HepG2 (cell line): ENCODE measurements around the gene JTB. TPM values are rescaled to one million over a fixed set of nuclear protein-coding genes. Genes with fewer than 3 reads are reported as not detected.
A peak's percentile ranks its signal among the peaks of the same experiment; 100 is the strongest.

ENCODE experiments used
- DZIP1 ChIP-seq: sonication (generic); formaldehyde crosslinking; IDR thresholded peaks from 2 replicates; pipeline ENCODE4 v1.5.0; 2020; ENCODE audit warnings: mild to moderate bottlenecking, missing genetic modification reagents
- HNRNPUL1 ChIP-seq: fragments of 200-400 bp; formaldehyde crosslinking; IDR thresholded peaks from 2 replicates; pipeline ENCODE4 v1.6.1; 2017; ENCODE audit warnings: low read depth, mild to moderate bottlenecking, low read length, moderate library complexity
- KDM5B ChIP-seq: sonication (generic); formaldehyde crosslinking; IDR thresholded peaks from 2 replicates; pipeline ENCODE4 v1.4.0; 2020; ENCODE audit warnings: missing genetic modification reagents, mild to moderate bottlenecking, borderline replicate concordance
- MTF2 ChIP-seq: sonication (generic); formaldehyde crosslinking; IDR thresholded peaks from 2 replicates; pipeline ENCODE4 v1.5.0; 2020; ENCODE audit warnings: missing genetic modification reagents, borderline replicate concordance
- PREB ChIP-seq: sonication (generic); formaldehyde crosslinking; IDR thresholded peaks from 2 replicates; pipeline ENCODE4 v1.4.0; 2020; ENCODE audit warnings: missing genetic modification reagents
- RBFOX2 ChIP-seq: fragments of 200-400 bp; formaldehyde crosslinking; IDR thresholded peaks from 2 replicates; pipeline ENCODE4 v1.6.1; 2017; ENCODE audit warnings: low read depth, mild to moderate bottlenecking, low read length
- SKI ChIP-seq: fragments of 450-650 bp; IDR thresholded peaks from one replicate; pipeline ENCODE4 v1.6.1; 2018; ENCODE audit warnings: mild to moderate bottlenecking; ENCODE audit not compliant: partially characterized antibody
- SNRNP70 ChIP-seq: fragments of 200-400 bp; formaldehyde crosslinking; IDR thresholded peaks from 2 replicates; pipeline ENCODE4 v1.6.1; 2017; ENCODE audit warnings: mild to moderate bottlenecking, low read depth, low read length, moderate library complexity
- THAP11 ChIP-seq: IDR thresholded peaks from 2 replicates; pipeline ENCODE4 v1.6.1; 2016; ENCODE audit warnings: missing biosample characterization, missing genetic modification reagents
- TRIM24 ChIP-seq: sonication (generic); formaldehyde crosslinking; IDR thresholded peaks from 2 replicates; pipeline ENCODE4 v1.8.0; 2022; ENCODE audit warnings: mild to moderate bottlenecking, missing genetic modification reagents
- U2AF1 ChIP-seq: fragments of 200-400 bp; formaldehyde crosslinking; optimal IDR thresholded peaks from 2 replicates; pipeline ENCODE3; 2017; ENCODE audit warnings: mild to moderate bottlenecking, low read depth, low read length
- ZFP82 ChIP-seq: sonication (generic); formaldehyde crosslinking; IDR thresholded peaks from 2 replicates; pipeline ENCODE4 v1.5.1; 2020; ENCODE audit warnings: mild to moderate bottlenecking, missing genetic modification reagents, borderline replicate concordance
- ZNF264 ChIP-seq: sonication (generic); formaldehyde crosslinking; IDR thresholded peaks from 2 replicates; pipeline ENCODE4 v1.4.0; 2020; ENCODE audit warnings: missing genetic modification reagents
- ZNF567 ChIP-seq: sonication (generic); formaldehyde crosslinking; IDR thresholded peaks from 2 replicates; pipeline ENCODE4 v1.8.1; 2023; ENCODE audit warnings: mild to moderate bottlenecking, missing genetic modification reagents, borderline replicate concordance
- ZNF784 ChIP-seq: sonication (generic); formaldehyde crosslinking; IDR thresholded peaks from 2 replicates; pipeline ENCODE4 v1.5.1; 2020; ENCODE audit warnings: missing genetic modification reagents, mild to moderate bottlenecking, borderline replicate concordance
- polyA plus RNA-seq, 8 experiments: library from polyadenylated mRNA; depleted of rRNA in 3 of 8; stranded (reverse) in 7 of 8; unstranded in 1 of 8; fragments of >200 nt; fragmentation: Illumina TruSeq in 4 of 8; extraction: Trizol in 4 of 8; gene quantifications; 2 replicates each; pipeline versions ENCODE4 v1.2.1 to v1.2.3, GENCODE V29; 2011 to 2016; ENCODE audit warnings: low read depth in 4 of 8, missing spikeins in 1 of 8, mixed read lengths in 1 of 8; ENCODE audit not compliant: insufficient read depth in 1 of 8
- total RNA-seq, 5 experiments: library from RNA; depleted of rRNA; stranded (reverse); fragments of >200 nt; fragmentation: Illumina TruSeq; extraction: Trizol; gene quantifications; 2 replicates each; pipeline ENCODE4 v1.2.3, GENCODE V29; 2016; ENCODE audit warnings: low read depth in 1 of 5
- TF ChIP-seq, protein P1 (sequence below): sonication (generic); formaldehyde crosslinking; IDR thresholded peaks from 2 replicates; pipeline ENCODE4 v1.4.0; 2020; ENCODE audit warnings: missing genetic modification reagents
- TF ChIP-seq, protein P2 (sequence below): sonication (generic); formaldehyde crosslinking; IDR thresholded peaks from 2 replicates; pipeline ENCODE4 v1.8.0; 2023; ENCODE audit warnings: mild to moderate bottlenecking, missing genetic modification reagents
- TF ChIP-seq, protein P3 (sequence below): sonication (generic); formaldehyde crosslinking; IDR thresholded peaks from 2 replicates; pipeline ENCODE4 v1.4.0; 2020; ENCODE audit warnings: low read depth, mild to moderate bottlenecking, missing genetic modification reagents

The JTB gene
- total and polyA plus RNA-seq, 2 of the 13 experiments (the other 11 are each of a cell fraction or from before 2014, with no cell fraction given) = 96.7 to 99.2 TPM

GRCh38 chr1:153946622-153947241 is 30.7 kb downstream of the JTB start, which contains the start of gene DENND4B (continued):
- TF ChIP-seq THAP11 (CRISPR knock-in tag) (peak; percentile 87), RBFOX2 (no peak; the same call in 1 of the 2 replicates), U2AF1 (no peak), ZNF567 (CRISPR knock-in tag) (no peak), SKI (peak; percentile 83), HNRNPUL1 (no peak), SNRNP70 (no peak), MTF2 (no peak), TRIM24 (CRISPR knock-in tag) (no peak), PREB (no peak), KDM5B (CRISPR knock-in tag) (no peak), DZIP1 (CRISPR knock-in tag) (no peak), ZNF264 (CRISPR knock-in tag) (no peak), ZNF784 (CRISPR knock-in tag) (no peak), ZFP82 (CRISPR knock-in tag) (no peak)
- TF ChIP-seq, protein P1, sequence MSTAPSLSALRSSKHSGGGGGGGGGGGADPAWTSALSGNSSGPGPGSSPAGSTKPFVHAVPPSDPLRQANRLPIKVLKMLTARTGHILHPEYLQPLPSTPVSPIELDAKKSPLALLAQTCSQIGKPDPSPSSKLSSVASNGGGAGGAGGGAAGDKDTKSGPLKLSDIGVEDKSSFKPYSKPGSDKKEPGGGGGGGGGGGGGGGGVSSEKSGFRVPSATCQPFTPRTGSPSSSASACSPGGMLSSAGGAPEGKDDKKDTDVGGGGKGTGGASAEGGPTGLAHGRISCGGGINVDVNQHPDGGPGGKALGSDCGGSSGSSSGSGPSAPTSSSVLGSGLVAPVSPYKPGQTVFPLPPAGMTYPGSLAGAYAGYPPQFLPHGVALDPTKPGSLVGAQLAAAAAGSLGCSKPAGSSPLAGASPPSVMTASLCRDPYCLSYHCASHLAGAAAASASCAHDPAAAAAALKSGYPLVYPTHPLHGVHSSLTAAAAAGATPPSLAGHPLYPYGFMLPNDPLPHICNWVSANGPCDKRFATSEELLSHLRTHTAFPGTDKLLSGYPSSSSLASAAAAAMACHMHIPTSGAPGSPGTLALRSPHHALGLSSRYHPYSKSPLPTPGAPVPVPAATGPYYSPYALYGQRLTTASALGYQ (CRISPR knock-in tag) = peak; percentile 42; the same call in 1 of the 2 replicates
- TF ChIP-seq, protein P2, sequence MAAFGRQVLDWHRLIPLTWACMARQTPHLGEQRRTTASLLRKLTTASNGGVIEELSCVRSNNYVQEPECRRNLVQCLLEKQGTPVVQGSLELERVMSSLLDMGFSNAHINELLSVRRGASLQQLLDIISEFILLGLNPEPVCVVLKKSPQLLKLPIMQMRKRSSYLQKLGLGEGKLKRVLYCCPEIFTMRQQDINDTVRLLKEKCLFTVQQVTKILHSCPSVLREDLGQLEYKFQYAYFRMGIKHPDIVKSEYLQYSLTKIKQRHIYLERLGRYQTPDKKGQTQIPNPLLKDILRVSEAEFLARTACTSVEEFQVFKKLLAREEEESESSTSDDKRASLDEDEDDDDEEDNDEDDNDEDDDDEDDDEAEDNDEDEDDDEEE (CRISPR knock-in tag) = no peak
- TF ChIP-seq, protein P3, sequence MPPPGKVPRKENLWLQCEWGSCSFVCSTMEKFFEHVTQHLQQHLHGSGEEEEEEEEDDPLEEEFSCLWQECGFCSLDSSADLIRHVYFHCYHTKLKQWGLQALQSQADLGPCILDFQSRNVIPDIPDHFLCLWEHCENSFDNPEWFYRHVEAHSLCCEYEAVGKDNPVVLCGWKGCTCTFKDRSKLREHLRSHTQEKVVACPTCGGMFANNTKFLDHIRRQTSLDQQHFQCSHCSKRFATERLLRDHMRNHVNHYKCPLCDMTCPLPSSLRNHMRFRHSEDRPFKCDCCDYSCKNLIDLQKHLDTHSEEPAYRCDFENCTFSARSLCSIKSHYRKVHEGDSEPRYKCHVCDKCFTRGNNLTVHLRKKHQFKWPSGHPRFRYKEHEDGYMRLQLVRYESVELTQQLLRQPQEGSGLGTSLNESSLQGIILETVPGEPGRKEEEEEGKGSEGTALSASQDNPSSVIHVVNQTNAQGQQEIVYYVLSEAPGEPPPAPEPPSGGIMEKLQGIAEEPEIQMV (CRISPR knock-in tag) = no peak
